ENCODE results near the gene DNMT3A. TPM values are rescaled to one million over a fixed set of nuclear protein-coding genes. Genes with fewer than 3 reads are reported as not detected.
A peak's percentile ranks its signal among the peaks of the same experiment; 100 is the strongest.

Gene DNMT3A
- total RNA-seq, 4 donors from 2014 or later = 11.3 to 29.5 (median 16.9) TPM

DNA sequence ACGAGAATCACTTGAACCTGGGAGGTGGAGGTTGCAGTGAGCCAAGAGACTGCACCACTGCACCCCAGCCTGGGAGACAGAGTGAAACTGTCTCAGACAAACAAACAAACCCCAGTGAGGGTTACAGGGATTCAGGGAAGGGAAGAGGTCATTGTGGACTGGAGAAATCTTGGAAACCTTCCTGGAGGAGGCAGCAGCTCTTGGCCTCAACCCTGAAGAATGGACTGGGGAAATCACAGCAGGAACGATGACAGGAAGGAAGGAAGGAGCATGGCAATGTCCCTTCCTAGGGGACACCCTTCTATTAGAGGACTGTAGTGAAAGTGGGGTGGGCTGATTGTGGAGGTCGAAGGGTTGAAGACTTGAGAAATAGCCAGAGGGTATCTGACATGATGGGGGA, 72.5 kb downstream of the DNMT3A start:
- no peaks in the 10 kb centered on the region for H3K27me3 ChIP-seq
- TF ChIP-seq EP300 (IDR thresholded peaks at IDR 0.05) = no peak
- TF ChIP-seq POLR2AphosphoS5 (IDR thresholded peaks at IDR 0.05) = no peak
- no peak for TF ChIP-seq POLR2A (IDR thresholded peaks at IDR 0.05; ENCODE audit: low read depth)
- TF ChIP-seq, protein P1, sequence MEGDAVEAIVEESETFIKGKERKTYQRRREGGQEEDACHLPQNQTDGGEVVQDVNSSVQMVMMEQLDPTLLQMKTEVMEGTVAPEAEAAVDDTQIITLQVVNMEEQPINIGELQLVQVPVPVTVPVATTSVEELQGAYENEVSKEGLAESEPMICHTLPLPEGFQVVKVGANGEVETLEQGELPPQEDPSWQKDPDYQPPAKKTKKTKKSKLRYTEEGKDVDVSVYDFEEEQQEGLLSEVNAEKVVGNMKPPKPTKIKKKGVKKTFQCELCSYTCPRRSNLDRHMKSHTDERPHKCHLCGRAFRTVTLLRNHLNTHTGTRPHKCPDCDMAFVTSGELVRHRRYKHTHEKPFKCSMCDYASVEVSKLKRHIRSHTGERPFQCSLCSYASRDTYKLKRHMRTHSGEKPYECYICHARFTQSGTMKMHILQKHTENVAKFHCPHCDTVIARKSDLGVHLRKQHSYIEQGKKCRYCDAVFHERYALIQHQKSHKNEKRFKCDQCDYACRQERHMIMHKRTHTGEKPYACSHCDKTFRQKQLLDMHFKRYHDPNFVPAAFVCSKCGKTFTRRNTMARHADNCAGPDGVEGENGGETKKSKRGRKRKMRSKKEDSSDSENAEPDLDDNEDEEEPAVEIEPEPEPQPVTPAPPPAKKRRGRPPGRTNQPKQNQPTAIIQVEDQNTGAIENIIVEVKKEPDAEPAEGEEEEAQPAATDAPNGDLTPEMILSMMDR (IDR thresholded peaks at IDR 0.05) = no peak
- no peak overlapping the region for H3K4me3 ChIP-seq
- DNase-seq (ENCODE audit: extremely low spot score) = no peak
- intact Hi-C loops (cut with DNase I) = no loop called here
- 91% methylated on average over 3 of the region's 3 CpGs for WGBS
- no peaks in the 10 kb centered on the region for H3K9me3 ChIP-seq
- H3K27ac ChIP-seq (replicated peaks in 1 of 4) = no peak overlapping the region
- peaks cover 15 to 84% (median 52%) of the 10 kb centered on the region in 4 donors for H3K36me3 ChIP-seq
- peaks cover 0 to 19% (median 15%) of the 10 kb centered on the region in 4 donors for H3K4me1 ChIP-seq

- no peak overlapping the region for H3K27ac ChIP-seq (replicated peaks in 1 of 4)
- no peak for TF ChIP-seq POLR2AphosphoS5 (IDR thresholded peaks at IDR 0.05)
- TF ChIP-seq POLR2A (IDR thresholded peaks at IDR 0.05; ENCODE audit: low read depth) = no peak
- TF ChIP-seq EP300 (IDR thresholded peaks at IDR 0.05) = no peak
- TF ChIP-seq, protein P1 (IDR thresholded peaks at IDR 0.05) = no peak
- no peaks in the 10 kb centered on the region for H3K27me3 ChIP-seq
- H3K36me3 ChIP-seq = peaks cover 15 to 74% (median 45%) of the 10 kb centered on the region in 4 donors
- H3K4me3 ChIP-seq = no peak overlapping the region
- 87% methylated on average over 7 of the region's 10 CpGs for WGBS
- DNase-seq (ENCODE audit: extremely low spot score) = no peak
- peaks cover 0 to 8% (median 5%) of the 10 kb centered on the region in 4 donors for H3K4me1 ChIP-seq
- intact Hi-C loops (cut with DNase I) = no loop called here
- no peaks in the 10 kb centered on the region for H3K9me3 ChIP-seq
Measured at GRCh38 chr2:25268139-25268538, 73.6 kb downstream of the DNMT3A start.

GRCh38 chr2:25266399-25266798, 75.3 kb downstream of the DNMT3A start:
- Histone ChIP-seq H3K36me3 (peaks cover 15 to 65% (median 44%) of the 10 kb centered on the region in 4 donors), H3K27me3 (no peaks in the 10 kb centered on the region), H3K4me3 (no peak overlapping the region), H3K27ac (replicated peaks in 1 of 4) (no peak overlapping the region), H3K4me1 (peaks cover 0 to 6% (median 2%) of the 10 kb centered on the region in 4 donors), H3K9me3 (no peaks in the 10 kb centered on the region)
- intact Hi-C loops (cut with DNase I) = no loop called here
- DNase-seq (ENCODE audit: extremely low spot score) = no peak
- TF ChIP-seq EP300 (IDR thresholded peaks at IDR 0.05) = no peak
- no peak for TF ChIP-seq POLR2AphosphoS5 (IDR thresholded peaks at IDR 0.05)
- no peak for TF ChIP-seq POLR2A (IDR thresholded peaks at IDR 0.05; ENCODE audit: low read depth)
- TF ChIP-seq, protein P1 (IDR thresholded peaks at IDR 0.05) = no peak

- Histone ChIP-seq H3K4me3 (no peak overlapping the region), H3K27ac (replicated peaks in 1 of 4) (no peak overlapping the region), H3K4me1 (peaks cover 0 to 6% (median 2%) of the 10 kb centered on the region in 4 donors), H3K9me3 (no peaks in the 10 kb centered on the region), H3K36me3 (peaks cover 15 to 63% (median 42%) of the 10 kb centered on the region in 4 donors), H3K27me3 (no peaks in the 10 kb centered on the region)
- no peak for TF ChIP-seq POLR2A (IDR thresholded peaks at IDR 0.05; ENCODE audit: low read depth)
- no peak for TF ChIP-seq POLR2AphosphoS5 (IDR thresholded peaks at IDR 0.05)
- TF ChIP-seq EP300 (IDR thresholded peaks at IDR 0.05) = no peak
- TF ChIP-seq, protein P1 (IDR thresholded peaks at IDR 0.05) = no peak
- no peak for DNase-seq (ENCODE audit: extremely low spot score)
- WGBS = 86% methylated on average over 2 of the region's 2 CpGs
- intact Hi-C loops (cut with DNase I) = no loop called here
Measured at GRCh38 chr2:25265802-25266201, 75.9 kb downstream of the DNMT3A start.

GRCh38 chr2:25265001-25265400, 76.7 kb downstream of the DNMT3A start:
- Histone ChIP-seq H3K9me3 (no peaks in the 10 kb centered on the region), H3K27me3 (no peaks in the 10 kb centered on the region), H3K27ac (replicated peaks in 1 of 4) (peak overlapping the region in 1 of 4 donors; percentile 27), H3K36me3 (peaks cover 10 to 63% (median 40%) of the 10 kb centered on the region in 4 donors), H3K4me3 (no peak overlapping the region), H3K4me1 (peaks cover 0 to 6% (median 2%) of the 10 kb centered on the region in 4 donors)
- TF ChIP-seq POLR2AphosphoS5 (IDR thresholded peaks at IDR 0.05) = no peak
- TF ChIP-seq EP300 (IDR thresholded peaks at IDR 0.05) = no peak
- TF ChIP-seq, protein P1 (IDR thresholded peaks at IDR 0.05) = no peak
- no peak for TF ChIP-seq POLR2A (IDR thresholded peaks at IDR 0.05; ENCODE audit: low read depth)
- WGBS = 86% methylated on average over 6 of the region's 6 CpGs
- DNase-seq (ENCODE audit: extremely low spot score) = no peak
- intact Hi-C loops (cut with DNase I) = no loop called here
